ENCODE results near the gene ARSD. TPM values are rescaled to one million over a fixed set of nuclear protein-coding genes. Genes with fewer than 3 reads are reported as not detected.

ARSD gene
- polyA plus RNA-seq, 1 of the 3 experiments (the other 2 are of a cell fraction) = 19.8 TPM

DNA sequence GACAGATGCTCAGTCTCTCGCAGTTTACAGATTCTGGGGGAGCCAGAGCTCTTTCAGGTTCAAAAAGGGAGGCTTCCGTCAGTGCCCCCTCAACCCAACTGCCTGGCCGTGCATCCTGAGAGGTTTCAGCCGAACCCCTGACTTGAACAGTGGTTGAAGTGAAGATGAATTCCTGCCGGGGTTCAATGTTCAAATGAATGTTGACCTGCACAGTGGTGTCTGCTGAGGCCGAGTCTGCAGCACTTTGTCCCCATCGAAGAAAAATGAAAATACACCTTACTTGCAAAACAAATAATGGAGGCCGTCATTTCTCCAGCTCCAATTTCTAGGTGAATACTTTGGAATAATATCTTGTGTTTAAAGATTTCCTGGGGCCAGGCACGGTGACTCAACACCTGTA lies 66.7 kb downstream of the ARSD start:
- TF ChIP-seq, protein P1, sequence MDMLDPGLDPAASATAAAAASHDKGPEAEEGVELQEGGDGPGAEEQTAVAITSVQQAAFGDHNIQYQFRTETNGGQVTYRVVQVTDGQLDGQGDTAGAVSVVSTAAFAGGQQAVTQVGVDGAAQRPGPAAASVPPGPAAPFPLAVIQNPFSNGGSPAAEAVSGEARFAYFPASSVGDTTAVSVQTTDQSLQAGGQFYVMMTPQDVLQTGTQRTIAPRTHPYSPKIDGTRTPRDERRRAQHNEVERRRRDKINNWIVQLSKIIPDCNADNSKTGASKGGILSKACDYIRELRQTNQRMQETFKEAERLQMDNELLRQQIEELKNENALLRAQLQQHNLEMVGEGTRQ (IDR thresholded peaks at IDR 0.05; ENCODE audit: borderline replicate concordance, low read depth, low read length) = no peak
- TF ChIP-seq FOSL2 (IDR thresholded peaks at IDR 0.05; ENCODE audit: borderline replicate concordance, low read depth) = no peak
- no peak for TF ChIP-seq GATA2 (CRISPR knock-in tag; IDR thresholded peaks at IDR 0.05)
- TF ChIP-seq EZH2phosphoT487 (IDR thresholded peaks at IDR 0.05; ENCODE audit: borderline replicate concordance, low read depth) = no peak
- TF ChIP-seq, protein P2, sequence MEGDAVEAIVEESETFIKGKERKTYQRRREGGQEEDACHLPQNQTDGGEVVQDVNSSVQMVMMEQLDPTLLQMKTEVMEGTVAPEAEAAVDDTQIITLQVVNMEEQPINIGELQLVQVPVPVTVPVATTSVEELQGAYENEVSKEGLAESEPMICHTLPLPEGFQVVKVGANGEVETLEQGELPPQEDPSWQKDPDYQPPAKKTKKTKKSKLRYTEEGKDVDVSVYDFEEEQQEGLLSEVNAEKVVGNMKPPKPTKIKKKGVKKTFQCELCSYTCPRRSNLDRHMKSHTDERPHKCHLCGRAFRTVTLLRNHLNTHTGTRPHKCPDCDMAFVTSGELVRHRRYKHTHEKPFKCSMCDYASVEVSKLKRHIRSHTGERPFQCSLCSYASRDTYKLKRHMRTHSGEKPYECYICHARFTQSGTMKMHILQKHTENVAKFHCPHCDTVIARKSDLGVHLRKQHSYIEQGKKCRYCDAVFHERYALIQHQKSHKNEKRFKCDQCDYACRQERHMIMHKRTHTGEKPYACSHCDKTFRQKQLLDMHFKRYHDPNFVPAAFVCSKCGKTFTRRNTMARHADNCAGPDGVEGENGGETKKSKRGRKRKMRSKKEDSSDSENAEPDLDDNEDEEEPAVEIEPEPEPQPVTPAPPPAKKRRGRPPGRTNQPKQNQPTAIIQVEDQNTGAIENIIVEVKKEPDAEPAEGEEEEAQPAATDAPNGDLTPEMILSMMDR (IDR thresholded peaks at IDR 0.05) = no peak
- TF ChIP-seq, protein P3, sequence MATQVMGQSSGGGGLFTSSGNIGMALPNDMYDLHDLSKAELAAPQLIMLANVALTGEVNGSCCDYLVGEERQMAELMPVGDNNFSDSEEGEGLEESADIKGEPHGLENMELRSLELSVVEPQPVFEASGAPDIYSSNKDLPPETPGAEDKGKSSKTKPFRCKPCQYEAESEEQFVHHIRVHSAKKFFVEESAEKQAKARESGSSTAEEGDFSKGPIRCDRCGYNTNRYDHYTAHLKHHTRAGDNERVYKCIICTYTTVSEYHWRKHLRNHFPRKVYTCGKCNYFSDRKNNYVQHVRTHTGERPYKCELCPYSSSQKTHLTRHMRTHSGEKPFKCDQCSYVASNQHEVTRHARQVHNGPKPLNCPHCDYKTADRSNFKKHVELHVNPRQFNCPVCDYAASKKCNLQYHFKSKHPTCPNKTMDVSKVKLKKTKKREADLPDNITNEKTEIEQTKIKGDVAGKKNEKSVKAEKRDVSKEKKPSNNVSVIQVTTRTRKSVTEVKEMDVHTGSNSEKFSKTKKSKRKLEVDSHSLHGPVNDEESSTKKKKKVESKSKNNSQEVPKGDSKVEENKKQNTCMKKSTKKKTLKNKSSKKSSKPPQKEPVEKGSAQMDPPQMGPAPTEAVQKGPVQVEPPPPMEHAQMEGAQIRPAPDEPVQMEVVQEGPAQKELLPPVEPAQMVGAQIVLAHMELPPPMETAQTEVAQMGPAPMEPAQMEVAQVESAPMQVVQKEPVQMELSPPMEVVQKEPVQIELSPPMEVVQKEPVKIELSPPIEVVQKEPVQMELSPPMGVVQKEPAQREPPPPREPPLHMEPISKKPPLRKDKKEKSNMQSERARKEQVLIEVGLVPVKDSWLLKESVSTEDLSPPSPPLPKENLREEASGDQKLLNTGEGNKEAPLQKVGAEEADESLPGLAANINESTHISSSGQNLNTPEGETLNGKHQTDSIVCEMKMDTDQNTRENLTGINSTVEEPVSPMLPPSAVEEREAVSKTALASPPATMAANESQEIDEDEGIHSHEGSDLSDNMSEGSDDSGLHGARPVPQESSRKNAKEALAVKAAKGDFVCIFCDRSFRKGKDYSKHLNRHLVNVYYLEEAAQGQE (IDR thresholded peaks at IDR 0.05; ENCODE audit: low read depth, low read length) = no peak
- TF ChIP-seq ELF1 (IDR thresholded peaks at IDR 0.05) = no peak
- TF ChIP-seq, protein P4, sequence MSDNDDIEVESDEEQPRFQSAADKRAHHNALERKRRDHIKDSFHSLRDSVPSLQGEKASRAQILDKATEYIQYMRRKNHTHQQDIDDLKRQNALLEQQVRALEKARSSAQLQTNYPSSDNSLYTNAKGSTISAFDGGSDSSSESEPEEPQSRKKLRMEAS (IDR thresholded peaks at IDR 0.05; ENCODE audit: low read depth) = no peak
- TF ChIP-seq MXI1 (IDR thresholded peaks at IDR 0.05; ENCODE audit: low read depth, low read length) = no peak
- no peak for TF ChIP-seq RFX5 (IDR thresholded peaks at IDR 0.05; ENCODE audit: low read length)

More for the DNA sequence above, 66.7 kb downstream of the ARSD start:
- Histone ChIP-seq H3K9ac (no peak overlapping the region), H3K4me1 (ENCODE audit: control insufficient read depth in 1 of 2, insufficient read depth in 2 of 2, low read depth in 1 of 2, low read length in 1 of 2) (no peaks in the 10 kb centered on the region), H3K27ac (ENCODE audit: low read depth in 2 of 2, low read length in 1 of 2) (no peak overlapping the region), H3K27me3 (ENCODE audit: insufficient read depth) (peaks cover 7% of the 10 kb centered on the region; the same call in 1 of the 2 replicates), H3F3A (replicated peaks; ENCODE audit: insufficient read depth) (no peaks in the 10 kb centered on the region), H3K4me3 (ENCODE audit: low read depth in 2 of 2, low read length in 1 of 2) (no peak overlapping the region), H3K9me3 (no peaks in the 10 kb centered on the region), H3K79me2 (ENCODE audit: insufficient read depth) (no peaks in the 10 kb centered on the region), H2AFZ (ENCODE audit: low read depth) (no peak overlapping the region), H3K36me3 (replicated peaks in 1 of 2; ENCODE audit: control insufficient read depth in 1 of 2, insufficient read depth in 2 of 2, low read length in 1 of 2) (no peaks in the 10 kb centered on the region), H3K9me2 (no peaks in the 10 kb centered on the region), H4K20me1 (ENCODE audit: insufficient read depth) (no peaks in the 10 kb centered on the region), H3K4me2 (no peak overlapping the region)
- POLR2A ChIA-PET = no interaction called here
- DNase-seq = no peak
- WGBS (ENCODE audit: low lambda C conversion rate) = 29% methylated on average over 9 of the region's 9 CpGs
- CTCF ChIA-PET = interaction anchor here (0.9 kb wide), 1 partner anchor 22 kb away, joined by 3 read pairs; no protein-coding TSS in a partner anchor

All from SK-N-SH (cell line).